SK-N-SH treated with all-trans-retinoic acid at 6 μM for 48 hours (cell line): ENCODE results near the gene ANK3.

Experiments used
- ATAC-seq: fragments of 200-7000 bp; cut with Tn5 transposase; 3 replicates; pipeline ENCODE4 v1.9.1; 2020; ENCODE audit warnings: mild to moderate bottlenecking, moderate library complexity
- ARNTL ChIP-seq: fragments of 450-650 bp; formaldehyde crosslinking; IDR thresholded peaks from 2 replicates; pipeline ENCODE4 v1.5.0; 2020; ENCODE audit warnings: low read depth, mild to moderate bottlenecking, moderate library complexity, borderline replicate concordance
- CREB5 ChIP-seq: fragments of 250-450 bp; sonication (Bioruptor Pico); IDR thresholded peaks from 2 replicates; pipeline ENCODE4 v1.5.1; 2020; ENCODE audit warnings: low read depth, mild to moderate bottlenecking, moderate library complexity
- CSDC2 ChIP-seq: fragments of 250-450 bp; sonication (Bioruptor Pico); IDR thresholded peaks from 2 replicates; pipeline ENCODE4 v1.5.0; 2020; ENCODE audit warnings: mild to moderate bottlenecking, moderate library complexity
- CSRNP3 ChIP-seq: fragments of 250-450 bp; sonication (Bioruptor Pico); IDR thresholded peaks from 2 replicates; pipeline ENCODE4 v1.5.1; 2021; ENCODE audit warnings: mild to moderate bottlenecking, moderate library complexity
- ESRRG ChIP-seq: fragments of 250-450 bp; sonication (Bioruptor Pico); IDR thresholded peaks from 2 replicates; pipeline ENCODE4 v1.6.1; 2021; ENCODE audit warnings: mild to moderate bottlenecking
- GLIS3 ChIP-seq: fragments of 250-450 bp; sonication (Bioruptor Pico); IDR thresholded peaks from 2 replicates; pipeline ENCODE4 v1.5.0; 2020; ENCODE audit warnings: mild to moderate bottlenecking, moderate library complexity
- ISL1 ChIP-seq: fragments of 250-450 bp; sonication (Bioruptor Pico); IDR thresholded peaks from 2 replicates; pipeline ENCODE4 v2.1.2; 2022; ENCODE audit warnings: mild to moderate bottlenecking, moderate library complexity
- OSR1 ChIP-seq: fragments of 250-450 bp; sonication (Bioruptor Pico); IDR thresholded peaks from 2 replicates; pipeline ENCODE4 v1.8.0; 2022; ENCODE audit warnings: moderate library complexity, mild to moderate bottlenecking, inconsistent platforms
- PATZ1 ChIP-seq: fragments of 250-450 bp; sonication (Bioruptor Pico); IDR thresholded peaks from 2 replicates; pipeline ENCODE4 v1.8.0; 2020; ENCODE audit warnings: mild to moderate bottlenecking, moderate library complexity, borderline replicate concordance
- POU6F1 ChIP-seq: fragments of 250-450 bp; sonication (Bioruptor Pico); IDR thresholded peaks from 2 replicates; pipeline ENCODE4 v1.8.0; 2021; ENCODE audit warnings: low read depth, mild to moderate bottlenecking, moderate library complexity, borderline replicate concordance
- PPARA ChIP-seq: fragments of 250-450 bp; sonication (Bioruptor Pico); IDR thresholded peaks from 2 replicates; pipeline ENCODE4 v1.5.0; 2020; ENCODE audit warnings: mild to moderate bottlenecking, borderline replicate concordance
- RARB ChIP-seq: fragments of 250-450 bp; sonication (Bioruptor Pico); IDR thresholded peaks from 2 replicates; pipeline ENCODE4 v1.8.0; 2021; ENCODE audit warnings: mild to moderate bottlenecking, moderate library complexity
- SNAI2 ChIP-seq: fragments of 250-450 bp; sonication (Bioruptor Pico); IDR thresholded peaks from 2 replicates; pipeline ENCODE4 v1.5.0; 2020; ENCODE audit warnings: mild to moderate bottlenecking, moderate library complexity
- TCF4 ChIP-seq: fragments of 250-450 bp; sonication (Bioruptor Pico); IDR thresholded peaks from 2 replicates; pipeline ENCODE4 v1.8.0; 2021; ENCODE audit warnings: mild to moderate bottlenecking, moderate library complexity, borderline replicate concordance
- ZFP3 ChIP-seq: fragments of 250-450 bp; sonication (Bioruptor Pico); IDR thresholded peaks from 2 replicates; pipeline ENCODE4 v1.5.0; 2020; ENCODE audit warnings: mild to moderate bottlenecking, moderate library complexity
- ZFP30 ChIP-seq: fragments of 450-650 bp; formaldehyde crosslinking; IDR thresholded peaks from 2 replicates; pipeline ENCODE4 v1.5.0; 2022; ENCODE audit warnings: mild to moderate bottlenecking, moderate library complexity
- ZNF8 ChIP-seq: fragments of 450-650 bp; formaldehyde crosslinking; IDR thresholded peaks from 2 replicates; pipeline ENCODE4 v1.5.0; 2020; ENCODE audit warnings: mild to moderate bottlenecking, moderate library complexity

ANK3 gene

GRCh38 chr10:60363187-60363586, 26.5 kb downstream of the ANK3 start:
- ATAC-seq: no peak

GRCh38 chr10:60362461-60362860, 27.2 kb downstream of the ANK3 start:
- no peak for TF ChIP-seq OSR1
- no peak for TF ChIP-seq CSDC2
- TF ChIP-seq POU6F1 (CRISPR knock-in tag): no peak
- TF ChIP-seq ARNTL: no peak
- TF ChIP-seq RARB (CRISPR knock-in tag): no peak

More at GRCh38 chr10:60363187-60363586, 26.5 kb downstream of the ANK3 start:
- no peak for TF ChIP-seq SNAI2 (CRISPR knock-in tag)
- no peak for TF ChIP-seq CSDC2
- no peak for TF ChIP-seq CREB5 (CRISPR knock-in tag)
- no peak for TF ChIP-seq CSRNP3 (CRISPR knock-in tag)
- TF ChIP-seq PPARA (CRISPR knock-in tag): no peak
- no peak for TF ChIP-seq ESRRG
- TF ChIP-seq ZFP3 (CRISPR knock-in tag): no peak
- TF ChIP-seq PATZ1: no peak
- no peak for TF ChIP-seq GLIS3 (CRISPR knock-in tag)
- no peak for TF ChIP-seq ZNF8
- no peak for TF ChIP-seq POU6F1 (CRISPR knock-in tag)
- TF ChIP-seq, all 23 proteins: peak for 0

GRCh38 chr10:60359066-60359465, 30.6 kb downstream of the ANK3 start:
- no peak for ATAC-seq

More at GRCh38 chr10:60362461-60362860, 27.2 kb downstream of the ANK3 start:
- no peak for ATAC-seq

GRCh38 chr10:60358282-60358681, 31.4 kb downstream of the ANK3 start:
- no peak for ATAC-seq
- TF ChIP-seq RARB (CRISPR knock-in tag): no peak
- no peak for TF ChIP-seq CSRNP3 (CRISPR knock-in tag)
- no peak for TF ChIP-seq SNAI2 (CRISPR knock-in tag)
- TF ChIP-seq GLIS3 (CRISPR knock-in tag): no peak
- no peak for TF ChIP-seq PATZ1
- TF ChIP-seq ISL1 (CRISPR knock-in tag): no peak
- TF ChIP-seq, all 23 proteins: peak for 0

More at GRCh38 chr10:60359066-60359465, 30.6 kb downstream of the ANK3 start:
- no peak for TF ChIP-seq ZFP30 (CRISPR knock-in tag)
- TF ChIP-seq RARB (CRISPR knock-in tag): no peak
- no peak for TF ChIP-seq TCF4 (CRISPR knock-in tag)
- TF ChIP-seq CREB5 (CRISPR knock-in tag): no peak
